ENCODE data around the gene SLC4A5.
"Not testable (repeated sequence)": the region's sequence is repeated elsewhere in the genome, so short reads cannot be mapped to it uniquely, and the experiment has no call there.

SLC4A5 gene

GRCh38 chr2:74215771-74216170 lies 127.4 kb downstream of the SLC4A5 start:
- DNase-seq (ENCODE audit: low read depth, low spot score); H3K27ac ChIP-seq: not testable (repeated sequence)

GRCh38 chr2:74212702-74213410 lies 130.4 kb downstream of the SLC4A5 start:
- no peak for DNase-seq (ENCODE audit: low read depth, low spot score)
- no peak overlapping the region for H3K27ac ChIP-seq

GRCh38 chr2:74206180-74206688 lies 137.0 kb downstream of the SLC4A5 start:
- no peak for DNase-seq (ENCODE audit: low read depth, low spot score)
- H3K27ac ChIP-seq, result peak overlapping the region; percentile 55

GRCh38 chr2:74205596-74205995 lies 137.6 kb downstream of the SLC4A5 start:
- peak overlapping the region; percentile 55 for H3K27ac ChIP-seq
- no peak for DNase-seq (ENCODE audit: low read depth, low spot score)

- H3K27ac ChIP-seq, result peak overlapping the region; percentile 55
Measured at GRCh38 chr2:74205113-74205512, 138.1 kb downstream of the SLC4A5 start.

GRCh38 chr2:74204436-74204835 lies 138.8 kb downstream of the SLC4A5 start:
- peak overlapping the region; percentile 55 for H3K27ac ChIP-seq
- no peak for DNase-seq (ENCODE audit: low read depth, low spot score)

More at GRCh38 chr2:74205113-74205512, 138.1 kb downstream of the SLC4A5 start:
- no peak for DNase-seq (ENCODE audit: low read depth, low spot score)

GRCh38 chr2:74201596-74201995 lies 141.6 kb downstream of the SLC4A5 start:
- DNase-seq (ENCODE audit: low read depth, low spot score), result no peak

GRCh38 chr2:74201196-74201595 lies 142.0 kb downstream of the SLC4A5 start:
- no peak overlapping the region for H3K27ac ChIP-seq
- DNase-seq (ENCODE audit: low read depth, low spot score), result no peak

More at GRCh38 chr2:74201596-74201995, 141.6 kb downstream of the SLC4A5 start:
- no peak overlapping the region for H3K27ac ChIP-seq

- H3K27ac ChIP-seq, result peak overlapping the region; percentile 95
- no peak for DNase-seq (ENCODE audit: low read depth, low spot score)
Measured at GRCh38 chr2:74199871-74200305, 143.3 kb downstream of the SLC4A5 start.

GRCh38 chr2:74199275-74199701 lies 143.9 kb downstream of the SLC4A5 start:
- H3K27ac ChIP-seq, result peak overlapping the region; percentile 95
- DNase-seq (ENCODE audit: low read depth, low spot score), result no peak

GRCh38 chr2:74198461-74199274 lies 144.5 kb downstream of the SLC4A5 start, which contains the start of gene MTHFD2:
Gene MTHFD2 (plus strand): TSS chr2:74198615. CDS start chr2:74198642, 27 bp downstream.
- peak; percentile 87 for DNase-seq (ENCODE audit: low read depth, low spot score)
- H3K27ac ChIP-seq, result peak within 1 kb of the TSS; percentile 95

- DNase-seq (ENCODE audit: low read depth, low spot score), result no peak
Measured at GRCh38 chr2:74198023-74198460, 145.2 kb downstream of the SLC4A5 start.

GRCh38 chr2:74197049-74197448 lies 146.2 kb downstream of the SLC4A5 start:
- DNase-seq (ENCODE audit: low read depth, low spot score), result no peak
- H3K27ac ChIP-seq, result no peak overlapping the region

More at GRCh38 chr2:74198023-74198460, 145.2 kb downstream of the SLC4A5 start:
- peak overlapping the region; percentile 95 for H3K27ac ChIP-seq

- DNase-seq (ENCODE audit: low read depth, low spot score), result no peak
- no peak overlapping the region for H3K27ac ChIP-seq
Measured at GRCh38 chr2:74194799-74195198, 148.4 kb downstream of the SLC4A5 start.

- no peak for DNase-seq (ENCODE audit: low read depth, low spot score)
- H3K27ac ChIP-seq, result no peak overlapping the region
Measured at GRCh38 chr2:74191596-74192380, 151.4 kb downstream of the SLC4A5 start.

GRCh38 chr2:74188696-74189095 lies 154.5 kb downstream of the SLC4A5 start:
- peak overlapping the region; percentile 60 for H3K27ac ChIP-seq
- no peak for DNase-seq (ENCODE audit: low read depth, low spot score)

- peak overlapping the region; percentile 60 for H3K27ac ChIP-seq
- DNase-seq (ENCODE audit: low read depth, low spot score), result peak; percentile 89
Measured at GRCh38 chr2:74188018-74188601, 155.1 kb downstream of the SLC4A5 start.

GRCh38 chr2:74186706-74187105 lies 156.5 kb downstream of the SLC4A5 start:
- DNase-seq (ENCODE audit: low read depth, low spot score); H3K27ac ChIP-seq: not testable (repeated sequence)

GRCh38 chr2:74186038-74186437 lies 157.2 kb downstream of the SLC4A5 start:
- DNase-seq (ENCODE audit: low read depth, low spot score), result no peak
- H3K27ac ChIP-seq, result no peak overlapping the region

- DNase-seq (ENCODE audit: low read depth, low spot score), result no peak
- H3K27ac ChIP-seq, result no peak overlapping the region
Measured at GRCh38 chr2:74183878-74184277, 159.3 kb downstream of the SLC4A5 start.

Measured in epithelial cell of prostate (primary cell).